ENCODE measurements around the gene SUOX.
"Not testable (repeated sequence)": the region's sequence is repeated elsewhere in the genome, so short reads cannot be mapped to it uniquely, and the experiment has no call there.

SUOX gene

GRCh38 chr12:56041552-56042429, 44.7 kb downstream of the SUOX start, which contains the start of gene RPS26:
Gene RPS26, plus strand, starts transcription at chr12:56041918. Its CDS starts 249 bp downstream, at chr12:56042167.
- in situ Hi-C loops (cut with HindIII; ENCODE audit: low sequenced_read_pairs), result no loop called here
- DNase-seq (ENCODE audit: low read depth, low spot score), result peak; percentile 100
- peak within 1 kb of the TSS; percentile 99 for H3K4me3 ChIP-seq (ENCODE audit: low read depth, low read length)
- peak; percentile 57 for TF ChIP-seq CTCF (IDR thresholded peaks at IDR 0.05; ENCODE audit: low read depth, low read length)

GRCh38 chr12:56042430-56042813, 45.3 kb downstream of the SUOX start:
- DNase-seq (ENCODE audit: low read depth, low spot score); in situ Hi-C loops (cut with HindIII; ENCODE audit: low sequenced_read_pairs): not testable (repeated sequence)
- H3K4me3 ChIP-seq (ENCODE audit: low read depth, low read length), result peak overlapping the region; percentile 99

GRCh38 chr12:56042843-56043242, 45.8 kb downstream of the SUOX start:
- in situ Hi-C loops (cut with HindIII; ENCODE audit: low sequenced_read_pairs), result no loop called here
- no peak for TF ChIP-seq CTCF (IDR thresholded peaks at IDR 0.05; ENCODE audit: low read depth, low read length)
- H3K4me3 ChIP-seq (ENCODE audit: low read depth, low read length), result peak overlapping the region; percentile 99
- DNase-seq (ENCODE audit: low read depth, low spot score), result no peak

- no peak for DNase-seq (ENCODE audit: low read depth, low spot score)
- no peak overlapping the region for H3K4me3 ChIP-seq (ENCODE audit: low read depth, low read length)
- no peak for TF ChIP-seq CTCF (IDR thresholded peaks at IDR 0.05; ENCODE audit: low read depth, low read length)
- in situ Hi-C loops (cut with HindIII; ENCODE audit: low sequenced_read_pairs), result no loop called here
These were observed 49.1 kb downstream of the SUOX start for GRCh38 chr12:56046027-56046780.

- no peak for DNase-seq (ENCODE audit: low read depth, low spot score)
- in situ Hi-C loops (cut with HindIII; ENCODE audit: low sequenced_read_pairs), result no loop called here
- TF ChIP-seq CTCF (IDR thresholded peaks at IDR 0.05; ENCODE audit: low read depth, low read length), result no peak
- no peak overlapping the region for H3K4me3 ChIP-seq (ENCODE audit: low read depth, low read length)
These were observed 56.4 kb downstream of the SUOX start for GRCh38 chr12:56053407-56053893.
